Progenitor cell of endocrine pancreas (in vitro differentiated cells): Measurements from ENCODE around the gene PRDM8. TPM values are rescaled to one million over a fixed set of nuclear protein-coding genes. Genes with fewer than 3 reads are reported as not detected.

ENCODE experiments used
- DNase-seq: peaks from one replicate; pipeline ENCODE4 v3.0.0; 2021; ENCODE audit warnings: low spot score; ENCODE audit not compliant: unreplicated experiment
- H3K27ac Mint-ChIP-seq: 2 replicates; pipeline ENCODE4 v1.8.0; 2021; ENCODE audit warnings: mild to moderate bottlenecking, moderate library complexity, mixed read lengths
- H3K27me3 Mint-ChIP-seq: 2 replicates; pipeline ENCODE4 v1.8.0; 2021; ENCODE audit warnings: mixed read lengths
- H3K36me3 Mint-ChIP-seq: 2 replicates; pipeline ENCODE4 v1.8.0; 2022; ENCODE audit warnings: mixed read lengths; ENCODE audit not compliant: insufficient read depth
- H3K4me1 Mint-ChIP-seq: 2 replicates; pipeline ENCODE4 v1.8.0; 2021; ENCODE audit warnings: low read depth, mixed read lengths
- H3K4me3 Mint-ChIP-seq: 2 replicates; pipeline ENCODE4 v1.8.0; 2021; ENCODE audit warnings: low read depth, mild to moderate bottlenecking, moderate library complexity, mixed read lengths
- H3K9me3 Mint-ChIP-seq: 2 replicates; pipeline ENCODE4 v1.8.0; 2021; ENCODE audit warnings: low read depth, mixed read lengths
- total RNA-seq: library from RNA; stranded (reverse); gene quantifications from 2 replicates; pipeline ENCODE4 v1.2.1, GENCODE V29; 2021
- TF ChIP-seq, protein P1 (sequence below): fragments of 200-600 bp; sonication (generic); IDR thresholded peaks from one replicate; pipeline ENCODE4 v1.5.0; 2021; ENCODE audit warnings: antibody characterized with exemption, mild to moderate bottlenecking; ENCODE audit not compliant: unreplicated experiment

PRDM8 gene
- total RNA-seq, 1 donor from 2014 or later = 0.38 TPM

- Mint-ChIP-seq H3K9me3 (no peaks in the 10 kb centered on the region), H3K27ac (no peak overlapping the region), H3K4me3 (no peak overlapping the region), H3K36me3 (no peaks in the 10 kb centered on the region), H3K4me1 (peaks cover 7% of the 10 kb centered on the region), H3K27me3 (peaks cover 25% of the 10 kb centered on the region)
- TF ChIP-seq, protein P1, sequence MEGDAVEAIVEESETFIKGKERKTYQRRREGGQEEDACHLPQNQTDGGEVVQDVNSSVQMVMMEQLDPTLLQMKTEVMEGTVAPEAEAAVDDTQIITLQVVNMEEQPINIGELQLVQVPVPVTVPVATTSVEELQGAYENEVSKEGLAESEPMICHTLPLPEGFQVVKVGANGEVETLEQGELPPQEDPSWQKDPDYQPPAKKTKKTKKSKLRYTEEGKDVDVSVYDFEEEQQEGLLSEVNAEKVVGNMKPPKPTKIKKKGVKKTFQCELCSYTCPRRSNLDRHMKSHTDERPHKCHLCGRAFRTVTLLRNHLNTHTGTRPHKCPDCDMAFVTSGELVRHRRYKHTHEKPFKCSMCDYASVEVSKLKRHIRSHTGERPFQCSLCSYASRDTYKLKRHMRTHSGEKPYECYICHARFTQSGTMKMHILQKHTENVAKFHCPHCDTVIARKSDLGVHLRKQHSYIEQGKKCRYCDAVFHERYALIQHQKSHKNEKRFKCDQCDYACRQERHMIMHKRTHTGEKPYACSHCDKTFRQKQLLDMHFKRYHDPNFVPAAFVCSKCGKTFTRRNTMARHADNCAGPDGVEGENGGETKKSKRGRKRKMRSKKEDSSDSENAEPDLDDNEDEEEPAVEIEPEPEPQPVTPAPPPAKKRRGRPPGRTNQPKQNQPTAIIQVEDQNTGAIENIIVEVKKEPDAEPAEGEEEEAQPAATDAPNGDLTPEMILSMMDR = no peak
- DNase-seq = no peak
Observed at GRCh38 chr4:80253510-80253909, 56.2 kb downstream of the PRDM8 start.

Other genes starting within 250 kb of the PRDM8 start
- gene ANTXR2, start 124.3 kb upstream of the PRDM8 start, total RNA-seq = 46.9 and 49.9 TPM in 2 replicates
- 0.14 and 0.64 TPM in 2 replicates for gene FGF5, start 69.2 kb downstream of the PRDM8 start, total RNA-seq
- gene CFAP299, start 138.2 kb downstream of the PRDM8 start, total RNA-seq = 0.84 and 0.93 TPM in 2 replicates